ENCODE results near the gene GNA12.

DNA sequence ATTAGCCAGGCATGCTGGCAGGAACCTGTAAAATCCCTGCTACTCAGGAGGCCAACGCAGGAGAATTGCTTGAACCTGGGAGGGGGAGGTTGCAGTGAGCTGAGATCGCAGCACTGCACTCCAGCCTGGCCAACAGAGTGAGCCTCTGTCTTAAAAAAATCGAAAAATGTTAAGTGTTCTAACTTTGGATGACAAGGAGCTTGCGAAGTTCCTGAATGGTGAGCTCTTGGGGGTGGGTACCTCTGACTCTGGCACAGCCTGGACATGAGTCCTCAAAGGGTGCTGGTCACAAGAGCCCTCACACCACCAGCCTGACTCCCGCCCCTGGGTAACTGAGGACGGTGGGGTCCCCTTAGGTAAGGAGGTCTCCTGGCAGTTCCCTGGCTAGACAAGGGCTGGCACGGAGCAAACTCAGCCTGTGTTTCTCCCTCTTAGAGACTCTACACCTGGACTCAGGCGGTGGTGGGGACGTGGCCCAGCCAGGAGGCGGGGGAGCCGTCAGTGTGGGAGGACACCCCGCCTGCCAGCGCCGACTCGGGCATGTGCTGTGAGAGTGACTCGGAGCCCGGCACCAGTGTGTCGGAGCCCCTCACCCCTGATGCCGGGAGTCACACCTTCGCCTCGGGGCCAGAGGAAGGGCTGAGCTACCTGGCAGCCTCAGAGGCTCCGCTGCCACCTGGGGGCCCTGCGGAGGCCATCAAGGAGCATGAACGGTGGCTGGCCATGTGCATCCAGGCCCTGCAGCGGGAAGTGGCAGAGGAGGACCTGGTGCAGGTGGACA, 132.0 kb downstream of the GNA12 start:
- TF ChIP-seq, protein P1, sequence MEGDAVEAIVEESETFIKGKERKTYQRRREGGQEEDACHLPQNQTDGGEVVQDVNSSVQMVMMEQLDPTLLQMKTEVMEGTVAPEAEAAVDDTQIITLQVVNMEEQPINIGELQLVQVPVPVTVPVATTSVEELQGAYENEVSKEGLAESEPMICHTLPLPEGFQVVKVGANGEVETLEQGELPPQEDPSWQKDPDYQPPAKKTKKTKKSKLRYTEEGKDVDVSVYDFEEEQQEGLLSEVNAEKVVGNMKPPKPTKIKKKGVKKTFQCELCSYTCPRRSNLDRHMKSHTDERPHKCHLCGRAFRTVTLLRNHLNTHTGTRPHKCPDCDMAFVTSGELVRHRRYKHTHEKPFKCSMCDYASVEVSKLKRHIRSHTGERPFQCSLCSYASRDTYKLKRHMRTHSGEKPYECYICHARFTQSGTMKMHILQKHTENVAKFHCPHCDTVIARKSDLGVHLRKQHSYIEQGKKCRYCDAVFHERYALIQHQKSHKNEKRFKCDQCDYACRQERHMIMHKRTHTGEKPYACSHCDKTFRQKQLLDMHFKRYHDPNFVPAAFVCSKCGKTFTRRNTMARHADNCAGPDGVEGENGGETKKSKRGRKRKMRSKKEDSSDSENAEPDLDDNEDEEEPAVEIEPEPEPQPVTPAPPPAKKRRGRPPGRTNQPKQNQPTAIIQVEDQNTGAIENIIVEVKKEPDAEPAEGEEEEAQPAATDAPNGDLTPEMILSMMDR (IDR thresholded peaks at IDR 0.05; ENCODE audit: poor library complexity) = no peak
- no peak for TF ChIP-seq EZH2 (IDR thresholded peaks at IDR 0.05; ENCODE audit: borderline replicate concordance)
- no peak for TF ChIP-seq EZH2phosphoT487 (IDR thresholded peaks at IDR 0.05; ENCODE audit: low read depth, severe bottlenecking, unreplicated experiment)

All from hepatocyte (in vitro differentiated cells).